GM23248 (cell line): ENCODE measurements around the gene EGLN1.

ENCODE experiments used
- EZH2 ChIP-seq: fragments of 200-600 bp; sonication (generic); IDR thresholded peaks from 2 replicates; pipeline ENCODE4 v1.6.1; 2018; ENCODE audit warnings: antibody characterized with exemption, mild to moderate bottlenecking; ENCODE audit not compliant: insufficient read depth, poor library complexity, severe bottlenecking
- EZH2phosphoT487 ChIP-seq: fragments of 200-600 bp; sonication (generic); IDR thresholded peaks from 2 replicates; pipeline ENCODE4 v1.6.1; 2018; ENCODE audit warnings: antibody characterized with exemption, moderate library complexity, mild to moderate bottlenecking, low read depth; ENCODE audit not compliant: insufficient read depth

DNA sequence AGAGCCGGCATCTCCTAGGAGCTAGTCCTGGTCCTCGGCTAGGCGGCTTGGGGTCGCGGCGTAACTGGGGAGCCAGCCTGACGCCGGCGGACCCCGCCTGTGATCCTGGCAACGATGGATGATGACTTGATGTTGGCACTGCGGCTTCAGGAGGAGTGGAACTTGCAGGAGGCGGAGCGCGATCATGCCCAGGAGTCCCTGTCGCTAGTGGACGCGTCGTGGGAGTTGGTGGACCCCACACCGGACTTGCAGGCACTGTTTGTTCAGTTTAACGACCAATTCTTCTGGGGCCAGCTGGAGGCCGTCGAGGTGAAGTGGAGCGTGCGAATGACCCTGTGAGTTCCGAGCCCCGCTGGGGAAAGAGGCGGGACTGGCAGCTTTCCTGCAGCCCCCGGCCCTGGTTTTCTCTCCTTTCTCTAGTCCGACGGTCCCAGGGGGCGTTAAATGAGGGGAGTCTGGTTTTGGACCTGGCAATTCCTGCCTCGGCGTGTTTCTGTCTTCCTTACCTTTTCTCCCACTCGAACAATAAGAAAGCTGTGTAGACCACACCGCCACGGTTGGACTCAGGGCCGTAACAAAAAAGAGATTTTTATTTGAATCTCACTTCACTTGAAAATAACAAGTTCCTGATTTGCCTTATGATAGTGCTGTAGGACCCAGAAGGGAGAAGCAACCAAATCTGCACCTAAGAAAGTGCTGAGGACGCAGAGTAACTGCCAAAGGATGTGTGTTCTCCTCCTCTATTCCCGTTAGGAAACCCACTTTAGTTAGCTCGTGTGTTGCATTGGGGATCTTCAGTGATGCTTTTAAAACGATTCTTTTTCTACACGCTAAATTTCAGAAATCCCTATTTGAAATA, 83.6 kb downstream of the EGLN1 start, which contains the start of gene SPRTN:
- TF ChIP-seq EZH2phosphoT487 (no peak), EZH2 (no peak)
